ENCODE measurements around the gene EPB41L4A.

Gene EPB41L4A

DNA sequence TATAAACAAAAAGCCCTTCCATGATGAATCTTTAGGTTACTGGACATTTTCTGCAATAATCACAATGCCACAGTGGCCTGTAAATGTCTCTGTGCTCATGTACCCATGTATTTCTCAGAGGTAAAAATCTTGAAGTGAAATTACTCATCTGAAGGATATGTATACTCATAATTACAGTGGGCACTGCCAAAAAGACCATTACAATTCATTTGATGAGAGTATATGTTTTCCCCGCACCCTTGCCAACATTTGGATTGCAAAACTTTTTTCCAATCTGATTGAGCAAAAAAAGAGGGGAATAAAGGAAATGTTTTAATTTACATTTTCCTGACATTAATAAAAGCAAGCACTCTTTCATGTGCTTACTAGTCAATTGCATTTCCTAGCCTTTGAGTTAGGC lies 110.5 kb downstream of the EPB41L4A start:
- Histone ChIP-seq H3K27me3 (replicated peaks) (no peaks in the 10 kb centered on the region), H3K36me3 (replicated peaks) (no peaks in the 10 kb centered on the region), H3K4me3 (ENCODE audit: low read depth, low read length) (no peak overlapping the region), H3K27ac (no peak overlapping the region)
- TF ChIP-seq, protein P1, sequence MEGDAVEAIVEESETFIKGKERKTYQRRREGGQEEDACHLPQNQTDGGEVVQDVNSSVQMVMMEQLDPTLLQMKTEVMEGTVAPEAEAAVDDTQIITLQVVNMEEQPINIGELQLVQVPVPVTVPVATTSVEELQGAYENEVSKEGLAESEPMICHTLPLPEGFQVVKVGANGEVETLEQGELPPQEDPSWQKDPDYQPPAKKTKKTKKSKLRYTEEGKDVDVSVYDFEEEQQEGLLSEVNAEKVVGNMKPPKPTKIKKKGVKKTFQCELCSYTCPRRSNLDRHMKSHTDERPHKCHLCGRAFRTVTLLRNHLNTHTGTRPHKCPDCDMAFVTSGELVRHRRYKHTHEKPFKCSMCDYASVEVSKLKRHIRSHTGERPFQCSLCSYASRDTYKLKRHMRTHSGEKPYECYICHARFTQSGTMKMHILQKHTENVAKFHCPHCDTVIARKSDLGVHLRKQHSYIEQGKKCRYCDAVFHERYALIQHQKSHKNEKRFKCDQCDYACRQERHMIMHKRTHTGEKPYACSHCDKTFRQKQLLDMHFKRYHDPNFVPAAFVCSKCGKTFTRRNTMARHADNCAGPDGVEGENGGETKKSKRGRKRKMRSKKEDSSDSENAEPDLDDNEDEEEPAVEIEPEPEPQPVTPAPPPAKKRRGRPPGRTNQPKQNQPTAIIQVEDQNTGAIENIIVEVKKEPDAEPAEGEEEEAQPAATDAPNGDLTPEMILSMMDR (IDR thresholded peaks at IDR 0.05; ENCODE audit: low read depth, low read length, missing control alignments) = no peak
- DNase-seq = no peak
- in situ Hi-C loops (cut with HindIII; ENCODE audit: low pct_ligation_motif_present, low sequenced_read_pairs) = no loop called here

DNA sequence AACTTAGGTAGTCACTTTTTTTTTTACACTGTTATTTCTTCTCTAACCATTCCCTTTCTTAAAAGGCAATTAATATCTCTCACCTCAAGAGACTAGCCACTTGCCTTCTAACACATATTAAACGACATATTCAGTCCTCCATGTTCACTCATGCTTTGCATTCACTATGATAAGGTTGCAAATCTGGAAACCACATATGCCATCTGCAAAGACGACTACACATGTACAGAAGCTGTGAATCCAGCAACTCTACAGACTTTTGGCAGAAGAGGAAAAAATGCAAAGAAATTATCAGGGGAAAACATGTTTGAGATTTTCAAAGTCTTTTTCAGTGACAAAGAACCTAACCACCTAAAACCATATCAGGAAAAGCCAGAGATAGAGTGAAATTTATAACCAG lies 112.1 kb downstream of the EPB41L4A start:
- in situ Hi-C loops (cut with HindIII; ENCODE audit: low pct_ligation_motif_present, low sequenced_read_pairs) = no loop called here
- Histone ChIP-seq H3K27me3 (replicated peaks) (no peaks in the 10 kb centered on the region), H3K36me3 (replicated peaks) (no peaks in the 10 kb centered on the region), H3K27ac (no peak overlapping the region), H3K4me3 (ENCODE audit: low read depth, low read length) (no peak overlapping the region)
- DNase-seq = no peak
- TF ChIP-seq, protein P1 (IDR thresholded peaks at IDR 0.05; ENCODE audit: low read depth, low read length, missing control alignments) = no peak

- no peak overlapping the region for H3K4me3 ChIP-seq (ENCODE audit: low read depth, low read length)
- in situ Hi-C loops (cut with HindIII; ENCODE audit: low pct_ligation_motif_present, low sequenced_read_pairs) = no loop called here
- H3K27ac ChIP-seq = no peak overlapping the region
- H3K36me3 ChIP-seq (replicated peaks) = no peaks in the 10 kb centered on the region
- H3K27me3 ChIP-seq (replicated peaks) = no peaks in the 10 kb centered on the region
- DNase-seq = no peak
- TF ChIP-seq, protein P1 (IDR thresholded peaks at IDR 0.05; ENCODE audit: low read depth, low read length, missing control alignments) = no peak
Observed at GRCh38 chr5:112304743-112305142, 114.3 kb downstream of the EPB41L4A start.

DNA sequence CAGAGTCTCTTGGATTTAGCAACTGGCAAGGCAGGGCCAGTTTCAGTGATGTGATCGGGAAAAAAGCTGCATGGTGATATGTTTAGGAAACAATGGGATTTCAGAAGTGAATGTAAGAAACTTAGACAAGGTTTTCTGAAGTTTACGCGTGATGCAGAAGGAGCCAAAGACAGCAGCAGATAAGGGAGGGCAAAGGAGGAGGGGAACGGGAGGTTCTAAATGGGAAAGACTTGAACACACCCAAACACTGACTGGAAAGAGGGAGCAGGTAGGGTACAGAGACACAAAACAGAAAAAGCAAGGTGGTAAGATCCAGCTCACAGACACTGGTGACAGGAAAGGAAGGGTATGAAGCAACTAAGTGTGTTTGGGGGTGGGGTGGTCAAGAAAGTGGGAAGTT lies 115.4 kb downstream of the EPB41L4A start:
- H3K27ac ChIP-seq = no peak overlapping the region
- no peak for DNase-seq
- H3K27me3 ChIP-seq (replicated peaks) = no peaks in the 10 kb centered on the region
- no peak overlapping the region for H3K4me3 ChIP-seq (ENCODE audit: low read depth, low read length)
- TF ChIP-seq, protein P1 (IDR thresholded peaks at IDR 0.05; ENCODE audit: low read depth, low read length, missing control alignments) = no peak
- no peaks in the 10 kb centered on the region for H3K36me3 ChIP-seq (replicated peaks)
- in situ Hi-C loops (cut with HindIII; ENCODE audit: low pct_ligation_motif_present, low sequenced_read_pairs) = no loop called here

GRCh38 chr5:112294126-112294525 lies 125.0 kb downstream of the EPB41L4A start:
- no peak for DNase-seq
- Histone ChIP-seq H3K36me3 (replicated peaks) (no peaks in the 10 kb centered on the region), H3K27ac (no peak overlapping the region), H3K4me3 (ENCODE audit: low read depth, low read length) (no peak overlapping the region), H3K27me3 (replicated peaks) (no peaks in the 10 kb centered on the region)
- in situ Hi-C loops (cut with HindIII; ENCODE audit: low pct_ligation_motif_present, low sequenced_read_pairs) = no loop called here
- TF ChIP-seq, protein P1 (IDR thresholded peaks at IDR 0.05; ENCODE audit: low read depth, low read length, missing control alignments) = no peak

GRCh38 chr5:112293587-112293986 lies 125.5 kb downstream of the EPB41L4A start:
- in situ Hi-C loops (cut with HindIII; ENCODE audit: low pct_ligation_motif_present, low sequenced_read_pairs) = no loop called here
- H3K27me3 ChIP-seq (replicated peaks) = no peaks in the 10 kb centered on the region
- H3K27ac ChIP-seq = no peak overlapping the region
- no peaks in the 10 kb centered on the region for H3K36me3 ChIP-seq (replicated peaks)
- H3K4me3 ChIP-seq (ENCODE audit: low read depth, low read length) = no peak overlapping the region
- TF ChIP-seq, protein P1 (IDR thresholded peaks at IDR 0.05; ENCODE audit: low read depth, low read length, missing control alignments) = no peak
- no peak for DNase-seq

All from brain microvascular endothelial cell (primary cell).